GM12878 (cell line): ENCODE data around the gene OTX2. TPM values are rescaled to one million over a fixed set of nuclear protein-coding genes. Genes with fewer than 3 reads are reported as not detected.

Source experiments
- ATAC-seq: fragments of 200-7000 bp; cut with Tn5 transposase; 3 replicates; pipeline ENCODE4 v1.9.1; 2020; ENCODE audit warnings: mild to moderate bottlenecking, moderate library complexity
- BruUV-seq: library from RNA; stranded (reverse); fragments of 400-500 nt; replicated peaks from 2 replicates; lab custom pipeline; 2021; lab: Mats Ljungman, UMichigan
- CTCF ChIA-PET: fragments of 300-600 bp; sonication (Branson Sonifier 250); formaldehyde crosslinking; extraction: SDS; loops from one replicate; lab custom pipeline; 2021; ENCODE audit warnings: inconsistent platforms; lab: Yijun Ruan, JAX
- POLR2A ChIA-PET: fragments of 350-600 bp; formaldehyde crosslinking; extraction: SDS; loops from one replicate; lab custom pipeline; 2021; ENCODE audit warnings: inconsistent platforms; lab: Charles Lee
- RAD21 ChIA-PET: fragments of 300-600 bp; sonication (Branson Sonifier 250); formaldehyde crosslinking; loops from one replicate; lab custom pipeline; 2023; ENCODE audit warnings: antibody characterized with exemption; ENCODE audit not compliant: unreplicated experiment; lab: Charles Lee
- SMC1A ChIA-PET: fragments of 300-600 bp; sonication (Branson Sonifier 250); formaldehyde crosslinking; loops from one replicate; lab custom pipeline; 2023; ENCODE audit not compliant: unreplicated experiment, uncharacterized antibody; lab: Charles Lee
- DNase-seq: peaks from one replicate; pipeline ENCODE4 v3.0.0-alpha.2; 2011; ENCODE audit warnings: low read depth, low spot score
- FAIRE-seq: peaks from 3 replicates; lab custom pipeline; 2011; peaks lifted over from hg19 to GRCh38; lab: Jason Lieb, UNC
- H2AFZ ChIP-seq: 2 replicates; pipeline ENCODE4 v1.6.0; 2011; ENCODE audit warnings: low read depth, low read length, control low read depth; ENCODE audit not compliant: control insufficient read depth
- H3K27ac ChIP-seq: 2 replicates; pipeline ENCODE4 v1.5.1; 2011; ENCODE audit warnings: control low read depth; ENCODE audit not compliant: control insufficient read depth, insufficient read depth
- H3K27me3 ChIP-seq, 2 experiments: replicated peaks in 1 of 2; 2 replicates each; pipeline versions ENCODE4 v1.6.0 to v1.6.1; 2011; ENCODE audit warnings: low read length in 1 of 2; ENCODE audit not compliant: control insufficient read depth in 2 of 2, insufficient read depth in 2 of 2
- H3K36me3 ChIP-seq, 2 experiments: 2 replicates each; pipeline ENCODE4 v1.5.1; 2011; ENCODE audit warnings: low read length in 1 of 2; ENCODE audit not compliant: control insufficient read depth in 2 of 2, insufficient read depth in 2 of 2
- H3K4me1 ChIP-seq: 2 replicates; pipeline ENCODE4 v1.6.1; 2011; ENCODE audit warnings: mild to moderate bottlenecking, low read length, moderate library complexity, mixed read lengths; ENCODE audit not compliant: control insufficient read depth, insufficient read depth
- H3K4me2 ChIP-seq: 2 replicates; pipeline ENCODE4 v1.6.0; 2011; ENCODE audit warnings: control low read depth; ENCODE audit not compliant: control insufficient read depth, insufficient read depth
- H3K4me3 ChIP-seq: fragments of 200-600 bp; sonication (generic); 2 replicates; pipeline ENCODE4 v1.5.1; 2016
- H3K79me2 ChIP-seq: 2 replicates; pipeline ENCODE4 v1.6.0; 2011; ENCODE audit warnings: low read length; ENCODE audit not compliant: control insufficient read depth, insufficient read depth
- H3K9ac ChIP-seq: 2 replicates; pipeline ENCODE4 v1.8.0; 2011; ENCODE audit warnings: low read length, control low read depth, mixed read lengths; ENCODE audit not compliant: control insufficient read depth, insufficient read depth
- H3K9me3 ChIP-seq: replicated peaks from 3 replicates; pipeline ENCODE4 v1.5.1; 2011; ENCODE audit warnings: mild to moderate bottlenecking, low read length; ENCODE audit not compliant: control insufficient read depth, insufficient read depth
- H4K20me1 ChIP-seq: 2 replicates; pipeline ENCODE4 v1.6.0; 2011; ENCODE audit not compliant: control insufficient read depth, insufficient read depth
- BMI1 ChIP-seq: fragments of 450-650 bp; IDR thresholded peaks from 2 replicates; pipeline ENCODE4 v1.6.1; 2016; ENCODE audit warnings: mild to moderate bottlenecking, moderate library complexity, borderline replicate concordance
- CEBPB ChIP-seq, 2 experiments: fragments of 150-350 bp in 1 of 2; IDR thresholded peaks; 2 replicates each; pipeline ENCODE4 v1.6.1; 2012 to 2014; ENCODE audit warnings: low read depth in 2 of 2, low read length in 2 of 2, borderline replicate concordance in 1 of 2, inconsistent platforms in 1 of 2
- CEBPZ ChIP-seq: fragments of 150-350 bp; IDR thresholded peaks from 2 replicates; pipeline ENCODE4 v1.6.1; 2016; ENCODE audit warnings: low read depth, low read length
- ETV6 ChIP-seq, 2 experiments: fragments of 450-650 bp in 1 of 2; IDR thresholded peaks in 1 of 2; conservative IDR thresholded peaks in 1 of 2; 2 replicates each; pipeline ENCODE4 v1.6.1; 2014; ENCODE audit warnings: antibody characterized with exemption in 1 of 2, borderline replicate concordance in 1 of 2, low read depth in 1 of 2, mild to moderate bottlenecking in 1 of 2, moderate library complexity in 1 of 2
- IRF4 ChIP-seq: IDR thresholded peaks from 2 replicates; pipeline ENCODE4 v1.6.1; 2011; ENCODE audit warnings: low read depth, low read length
- MEF2B ChIP-seq: fragments of 450-650 bp; IDR thresholded peaks from 2 replicates; pipeline ENCODE4 v1.6.1; 2018; ENCODE audit warnings: mild to moderate bottlenecking, moderate library complexity; ENCODE audit not compliant: partially characterized antibody, poor library complexity, severe bottlenecking
- MTA3 ChIP-seq: IDR thresholded peaks from 2 replicates; pipeline ENCODE4 v1.6.1; 2012; ENCODE audit warnings: low read length, inconsistent platforms, borderline replicate concordance
- RB1 ChIP-seq: fragments of 450-650 bp; formaldehyde crosslinking; IDR thresholded peaks from 2 replicates; pipeline ENCODE4 v1.6.1; 2017; ENCODE audit warnings: mild to moderate bottlenecking, borderline replicate concordance
- REST ChIP-seq: IDR thresholded peaks from 2 replicates; pipeline ENCODE4 v1.6.1; 2012; ENCODE audit warnings: mild to moderate bottlenecking, low read depth, low read length
- RFX5 ChIP-seq: IDR thresholded peaks from 2 replicates; pipeline ENCODE4 v1.6.1; 2011; ENCODE audit warnings: low read depth, low read length, improper control_type of control experiment
- ZZZ3 ChIP-seq: IDR thresholded peaks from 2 replicates; pipeline ENCODE4 v1.6.1; 2011; ENCODE audit warnings: low read depth; ENCODE audit not compliant: control insufficient read depth, insufficient read length
- WGBS: methylation state at CpG from one replicate; pipeline ENCODE4 v1.1.6; 2016; ENCODE audit warnings: low lambda C conversion rate; ENCODE audit not compliant: insufficient replicate concordance, insufficient coverage; ENCODE audit errors: missing lambda C conversion rate; 5-methylcytosine and 5-hydroxymethylcytosine counted together
- in situ Hi-C: fragments of 300-500 bp; cut with MboI; formaldehyde crosslinking; loops from 9 replicates; pipeline ENCODE4 v1.14.3; 2018; ENCODE audit warnings: mixed read lengths
- intact Hi-C: fragments of 100-400 bp; cut with micrococcal nuclease; formaldehyde crosslinking; loops from one replicate; pipeline ENCODE4 v1.14.2; 2022; ENCODE audit not compliant: unreplicated experiment
- polyA plus RNA-seq, 11 experiments: library from polyadenylated mRNA; depleted of rRNA in 4 of 11; unstranded in 6 of 11; stranded (reverse) in 5 of 11; fragments of >200 nt; fragmentation: Nextera tagmentation in 4 of 11; fragmentation: Illumina TruSeq in 1 of 11; extraction: Ambion mirVana in 4 of 11; extraction: Trizol in 1 of 11; gene quantifications; 1 replicate in 1 of 11; 2 replicates in 10 of 11; pipeline versions ENCODE4 v1.2.1 to v1.2.3, GENCODE V29; 2011 to 2016; ENCODE audit warnings: inconsistent platforms in 2 of 11, missing spikeins in 2 of 11, low read depth in 1 of 11
- total RNA-seq, 4 experiments: library from RNA; depleted of rRNA in 3 of 4; stranded (reverse); fragments of >200 nt in 3 of 4; fragmentation: Illumina TruSeq in 1 of 4; extraction: Trizol in 1 of 4; gene quantifications; 2 replicates each; pipeline versions ENCODE4 v1.2.1 to v1.2.3, GENCODE V29; 2013 to 2021

OTX2 gene
- total and polyA plus RNA-seq, 10 of the 15 experiments (the other 5 are each of a cell fraction or from before 2014, with no cell fraction given) = not detected

- BruUV-seq = no TSS peak
- H3K79me2 ChIP-seq = no peaks in the 10 kb centered on the region
- 33% methylated on average over 16 of the region's 16 CpGs for WGBS
- no peaks in the 10 kb centered on the region for H3K9me3 ChIP-seq
- POLR2A ChIA-PET = no interaction called here
- in situ Hi-C loops (no loop called here), intact Hi-C loops (no loop called here)
- ATAC-seq = no peak
- no peak for FAIRE-seq
- SMC1A ChIA-PET = no interaction called here
- RAD21 ChIA-PET = no interaction called here
- H3K9ac ChIP-seq = no peak overlapping the region
- H4K20me1 ChIP-seq = no peaks in the 10 kb centered on the region
- no peak overlapping the region for H3K4me2 ChIP-seq
- no peak overlapping the region for H3K4me3 ChIP-seq
- H3K27ac ChIP-seq = no peak overlapping the region
- H3K27me3 ChIP-seq = 0 out of 4 replicates have a peak, but pooled peaks cover 0 to 3% of the 10 kb centered on the region in 2 experiments
- DNase-seq = no peak
- no peak overlapping the region for H2AFZ ChIP-seq
- CTCF ChIA-PET = no interaction called here
- TF ChIP-seq ZZZ3 (no peak), CEBPB (IDR thresholded peaks at IDR 0.05; ENCODE audit: borderline replicate concordance in 1 of 2, low read depth in 2 of 2, low read length in 2 of 2) (no peak), IRF4 (no peak), MTA3 (no peak), ETV6 (conservative IDR thresholded peaks at IDR 0.05 in 1 of 2, IDR thresholded peaks at IDR 0.05 in 1 of 2; ENCODE audit: borderline replicate concordance in 1 of 2, low read depth in 1 of 2) (no peak), MEF2B (no peak), REST (no peak), CEBPZ (no peak), RB1 (no peak), BMI1 (no peak), RFX5 (no peak)
- H3K36me3 ChIP-seq = no peaks in the 10 kb centered on the region
- no peaks in the 10 kb centered on the region for H3K4me1 ChIP-seq
Observed at GRCh38 chr14:56844406-56845002, 34.2 kb upstream of the OTX2 start.
